Kidney (tissue), 14 donors: ENCODE measurements around the gene ZNF618. TPM values are rescaled to one million over a fixed set of nuclear protein-coding genes. Genes with fewer than 3 reads are reported as not detected.

ENCODE experiments used
- DNase-seq, 5 donors: peaks; one replicate each; pipeline ENCODE4 v3.0.0-alpha.2; 2013 to 2020
- FAIRE-seq: peaks from 2 replicates; lab custom pipeline; 2012; peaks lifted over from hg19 to GRCh38; lab: Jason Lieb, UNC
- H3K27ac ChIP-seq, 2 donors: one replicate each; pipeline ENCODE4 v1.7.0; 2013; ENCODE audit warnings: low read depth in 2 of 2, low read length in 2 of 2, inconsistent platforms in 1 of 2
- H3K27me3 ChIP-seq: one replicate; pipeline ENCODE4 v1.7.1; 2013; ENCODE audit warnings: low read length, inconsistent platforms; ENCODE audit not compliant: control insufficient read depth, insufficient read depth
- H3K36me3 ChIP-seq, 3 donors: one replicate each; pipeline versions ENCODE4 v1.7.0 to v1.7.1; 2013; ENCODE audit warnings: low read length in 3 of 3, control low read depth in 1 of 3, inconsistent platforms in 1 of 3; ENCODE audit not compliant: insufficient read depth in 3 of 3, control insufficient read depth in 2 of 3
- H3K4me1 ChIP-seq, 3 donors: one replicate each; pipeline versions ENCODE4 v1.7.0 to v1.7.1; 2013; ENCODE audit warnings: low read length in 3 of 3, inconsistent platforms in 1 of 3, low read depth in 1 of 3; ENCODE audit not compliant: control insufficient read depth in 2 of 3, insufficient read depth in 2 of 3
- H3K4me3 ChIP-seq, 3 donors: one replicate each; pipeline versions ENCODE4 v1.7.0 to v1.8.1; 2013; ENCODE audit warnings: low read length in 3 of 3, control low read depth in 1 of 3, inconsistent platforms in 1 of 3
- H3K9ac ChIP-seq, 3 donors: one replicate each; pipeline versions ENCODE4 v1.7.0 to v1.7.1; 2013; ENCODE audit warnings: low read length in 3 of 3, control low read depth in 1 of 3, inconsistent platforms in 1 of 3
- H3K9me3 ChIP-seq, 3 donors: one replicate each; pipeline versions ENCODE4 v1.7.0 to v1.7.1; 2013; ENCODE audit warnings: low read length in 3 of 3, control low read depth in 1 of 3, inconsistent platforms in 1 of 3; ENCODE audit not compliant: control insufficient read depth in 2 of 3, insufficient read depth in 1 of 3
- CTCF ChIP-seq: IDR thresholded peaks from 3 replicates; pipeline ENCODE4 v1.5.1; 2012; ENCODE audit warnings: mild to moderate bottlenecking, moderate library complexity, borderline replicate concordance; ENCODE audit not compliant: insufficient read depth; ENCODE audit errors: extremely low read depth
- intact Hi-C: fragments of 100-400 bp; cut with DNase I; formaldehyde crosslinking; loops from one replicate; pipeline ENCODE4 v1.11.1; 2022
- polyA plus RNA-seq: library from polyadenylated mRNA; stranded (reverse); fragments of 350-450 nt; fragmentation: Illumina TruSeq; extraction: RNeasy Lipid Tissue Mini Kit (QIAGEN cat#74804); gene quantifications from one replicate; pipeline ENCODE4 v1.2.3, GENCODE V29; 2014; ENCODE audit warnings: low read depth, low replicate concordance; ENCODE audit not compliant: insufficient read depth
- total RNA-seq: library from RNA; stranded (reverse); fragmentation: NEBNext Ultra II Directional; extraction: Animal tissue kit (Norgen Biotek cat#: 25700); gene quantifications from one replicate; pipeline ENCODE4 v1.2.1, GENCODE V29; 2021
- donor health status: control.
- donor health status: control.
- donor health status: control.
- donor health status: control.
- donor health status: control.
- donor health status: DM: yes; HTN: yes; CAD: no.
- donor health status: Normal renal cell carcinoma (clear cell type).

The ZNF618 gene
- total and polyA plus RNA-seq, 2 donors from 2014 or later, result 5.6 to 31.9 TPM

- Histone ChIP-seq H3K9ac (no peak overlapping the region), H3K4me1 (peaks cover 0 to 44% (median 35%) of the 10 kb centered on the region in 3 donors), H3K4me3 (no peak overlapping the region), H3K27ac (no peak overlapping the region), H3K9me3 (no peaks in the 10 kb centered on the region), H3K36me3 (peaks cover 0 to 24% (median 16%) of the 10 kb centered on the region in 3 donors), H3K27me3 (no peaks in the 10 kb centered on the region)
- DNase-seq, result peak in 1 of 5 donors; percentile 26
- no peak for FAIRE-seq
- TF ChIP-seq CTCF, result no peak
- intact Hi-C loops, result loop anchor here (5.0 to 10.0 kb wide), 2 partner anchors 118 to 186 kb away; partner anchors contain the start of gene ZNF618
These were observed 116.9 kb downstream of the ZNF618 start for GRCh38 chr9:113992994-113993393.

GRCh38 chr9:113993838-113994540 lies 117.9 kb downstream of the ZNF618 start:
- no peak for TF ChIP-seq CTCF
- intact Hi-C loops, result loop anchor here (5.0 to 10.0 kb wide), 2 partner anchors 119 to 187 kb away; partner anchors contain the start of gene ZNF618
- Histone ChIP-seq H3K4me3 (no peak overlapping the region), H3K36me3 (peaks cover 0 to 16% (median 12%) of the 10 kb centered on the region in 3 donors), H3K9me3 (no peaks in the 10 kb centered on the region), H3K4me1 (peaks cover 0 to 52% (median 35%) of the 10 kb centered on the region in 3 donors), H3K9ac (peak overlapping the region in 1 of 3 donors; percentile 4), H3K27me3 (no peaks in the 10 kb centered on the region), H3K27ac (peak overlapping the region in 1 of 2 donors; percentile 23)
- FAIRE-seq, result no peak
- DNase-seq, result peak in 4 of 5 donors; percentile 14 to 91 (median 42)

- no peak for FAIRE-seq
- Histone ChIP-seq H3K4me1 (peaks cover 0 to 54% (median 29%) of the 10 kb centered on the region in 3 donors), H3K9ac (no peak overlapping the region), H3K9me3 (no peaks in the 10 kb centered on the region), H3K27me3 (no peaks in the 10 kb centered on the region), H3K27ac (no peak overlapping the region), H3K36me3 (peaks cover 0 to 1% (median under 1%) of the 10 kb centered on the region in 3 donors), H3K4me3 (no peak overlapping the region)
- DNase-seq, result no peak
- intact Hi-C loops, result loop anchor here (10.0 kb wide), 1 partner anchor 121 kb away; the partner anchor contains the start of gene ZNF618
- no peak for TF ChIP-seq CTCF
These were observed 119.3 kb downstream of the ZNF618 start for GRCh38 chr9:113995401-113995800.
